ENCODE measurements around the gene SNRPA.
"Not testable (repeated sequence)": the region's sequence is repeated elsewhere in the genome, so short reads cannot be mapped to it uniquely, and the experiment has no call there.

SNRPA gene

DNA sequence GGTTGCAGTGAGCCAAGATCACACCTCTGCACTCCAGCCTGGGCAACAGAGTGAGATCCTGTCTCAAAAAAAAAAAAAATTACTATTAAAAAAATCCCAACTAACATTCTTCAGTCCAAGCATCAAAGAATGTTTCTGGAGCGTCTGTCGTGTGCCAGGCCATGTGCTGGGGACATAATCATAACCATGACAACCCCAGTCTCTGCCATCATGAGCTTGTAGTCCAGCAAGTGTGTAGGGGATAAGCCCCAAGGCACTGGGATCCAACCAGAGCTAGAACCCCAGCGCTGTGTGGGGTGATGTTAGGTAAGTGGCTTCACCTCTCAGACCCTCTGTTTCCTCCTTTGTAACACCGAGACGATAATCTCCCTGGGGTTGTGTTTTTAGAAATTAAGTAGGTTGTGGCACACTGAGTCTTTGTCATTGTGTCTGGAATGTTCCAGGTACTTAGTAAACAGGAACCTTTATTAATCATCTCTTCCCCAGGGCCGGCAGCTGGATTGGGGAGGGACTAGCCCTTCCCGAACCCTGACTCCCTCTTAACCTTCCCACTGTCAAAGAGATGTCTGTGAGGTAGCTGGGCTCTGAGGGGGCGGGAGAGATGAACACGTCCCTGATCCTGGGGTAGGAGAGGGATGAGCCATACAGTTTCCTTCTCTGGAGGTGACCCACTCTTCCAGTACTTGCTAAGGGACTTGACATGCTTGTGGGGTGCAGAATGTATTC, 28.9 kb upstream of the SNRPA start:
- DNase-seq (ENCODE audit: low read depth): no peak

DNA sequence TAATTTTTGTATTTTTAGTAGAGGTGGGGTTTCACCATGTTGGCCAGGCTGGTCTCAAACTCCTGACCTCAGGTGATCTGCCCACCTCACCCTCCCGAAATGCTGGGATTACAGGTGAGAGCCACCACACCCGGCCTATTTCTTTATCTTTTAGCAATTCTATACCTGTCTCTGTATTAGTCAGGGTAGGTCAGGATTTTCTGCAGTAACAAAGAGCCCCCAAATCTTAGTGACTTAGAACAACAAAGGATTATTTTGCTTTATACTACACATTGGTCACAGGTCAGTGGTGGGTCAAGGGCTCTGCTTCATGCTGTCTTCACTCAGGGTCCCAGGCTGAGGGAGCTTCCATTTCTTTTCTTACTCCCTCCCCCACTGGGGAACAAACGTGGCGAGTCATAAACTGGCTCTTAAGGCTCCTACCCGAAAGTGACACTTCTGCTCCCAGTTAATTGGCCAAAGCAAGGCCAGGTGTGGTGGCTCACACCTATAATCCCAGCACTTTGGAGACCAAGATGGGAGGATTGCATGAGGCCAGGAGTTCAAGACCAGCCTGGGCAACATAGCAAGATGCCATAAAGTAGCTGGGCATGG, 27.2 kb upstream of the SNRPA start:
- DNase-seq (ENCODE audit: low read depth): no peak

DNA sequence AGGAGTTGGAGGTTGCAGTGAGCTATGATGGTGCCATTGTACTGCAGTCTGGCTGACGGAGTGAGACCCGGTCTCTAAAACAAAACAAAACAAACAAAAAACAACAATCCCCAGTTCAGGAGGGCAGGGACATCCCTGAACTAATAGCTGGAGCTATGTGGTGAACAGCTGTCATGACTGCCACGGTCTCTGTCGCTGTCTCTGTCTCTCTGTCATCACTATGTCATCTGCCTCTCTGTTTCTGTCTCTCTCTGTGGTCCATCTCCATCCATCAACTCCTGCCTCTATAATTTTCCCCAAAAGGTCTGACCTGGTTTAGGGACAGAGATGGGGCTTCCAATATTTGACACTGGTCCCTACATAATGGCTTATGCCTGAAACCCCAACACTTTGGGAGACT, 26.7 kb upstream of the SNRPA start:
- no peak for DNase-seq (ENCODE audit: low read depth)

DNA sequence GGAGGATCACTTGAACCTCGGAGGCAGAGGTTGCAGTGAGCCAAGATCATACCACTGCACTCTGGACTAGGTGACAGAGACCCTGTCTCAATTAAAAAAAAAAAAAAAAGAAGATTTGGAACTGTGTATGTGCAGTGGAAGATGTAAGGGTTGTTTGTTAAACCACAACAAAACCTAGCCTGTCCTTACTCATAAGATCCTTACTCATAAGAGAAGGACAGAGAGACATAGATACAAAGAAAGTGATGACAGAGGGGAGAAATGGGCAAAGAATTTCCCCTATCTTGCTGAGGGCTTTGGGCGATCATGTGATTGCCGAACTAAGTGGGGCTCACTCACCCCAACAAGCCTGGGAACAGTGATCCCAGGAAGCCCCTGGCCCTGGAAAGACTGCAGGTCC, 26.1 kb upstream of the SNRPA start:
- no peak for DNase-seq (ENCODE audit: low read depth)

DNA sequence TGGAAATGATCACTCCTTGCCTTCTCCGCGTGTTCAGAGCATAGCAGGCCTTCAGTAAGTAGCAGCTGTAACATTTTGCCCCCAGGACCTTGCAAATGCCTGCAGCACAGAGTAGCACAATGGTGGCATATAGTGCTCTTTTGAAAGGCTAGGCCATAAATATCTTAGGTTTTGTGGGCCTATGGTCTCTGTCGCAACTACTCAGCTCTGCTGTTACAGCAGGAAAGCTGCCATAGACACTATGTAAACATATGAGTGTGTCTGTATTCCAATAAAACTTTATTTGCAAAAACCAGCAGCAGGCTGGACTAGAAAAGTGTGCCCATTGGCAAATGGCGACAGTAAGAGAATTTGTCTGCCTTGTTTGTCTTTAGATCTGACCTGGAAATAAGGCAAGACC, 24.7 kb upstream of the SNRPA start:
- no peak for DNase-seq (ENCODE audit: low read depth)

DNA sequence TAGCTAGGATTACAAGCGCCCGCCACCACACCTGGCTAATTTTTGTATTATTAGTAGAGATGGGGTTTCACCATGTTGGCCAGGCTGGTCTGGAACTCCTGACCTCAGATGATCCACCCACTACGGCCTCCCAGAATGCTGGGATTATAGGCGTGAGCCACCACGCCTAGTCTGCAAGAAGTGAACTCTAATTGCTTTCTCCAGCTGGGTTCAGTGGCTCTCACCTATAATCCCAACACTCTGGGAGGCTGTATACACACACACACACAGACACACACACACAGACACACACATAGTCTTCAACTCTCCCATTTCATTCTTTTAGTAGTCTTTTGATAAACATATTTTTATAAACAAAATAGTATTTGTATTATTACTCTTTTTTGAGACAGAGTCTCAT, 20.9 kb upstream of the SNRPA start:
- DNase-seq (ENCODE audit: low read depth): not testable (repeated sequence)

DNA sequence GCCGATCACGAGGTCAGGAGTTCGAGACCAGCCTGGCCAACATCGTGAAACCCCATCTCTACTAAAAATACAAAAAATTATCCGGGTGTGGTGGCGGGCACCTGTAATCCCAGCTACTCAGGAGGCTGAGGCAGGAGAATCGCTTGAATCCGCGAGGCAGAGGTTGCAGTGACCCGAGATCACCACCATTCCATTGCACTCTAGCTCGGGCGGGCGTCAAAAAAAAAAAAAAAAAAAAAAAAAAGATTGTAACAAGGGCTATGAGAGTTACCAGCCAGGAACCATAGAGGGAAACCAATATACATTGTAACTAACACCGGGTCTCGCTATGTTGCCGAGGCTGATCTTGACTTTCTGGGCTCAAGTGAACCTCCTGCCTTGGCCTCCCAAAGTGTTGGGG, 18.7 kb upstream of the SNRPA start:
- DNase-seq (ENCODE audit: low read depth): not testable (repeated sequence)

DNA sequence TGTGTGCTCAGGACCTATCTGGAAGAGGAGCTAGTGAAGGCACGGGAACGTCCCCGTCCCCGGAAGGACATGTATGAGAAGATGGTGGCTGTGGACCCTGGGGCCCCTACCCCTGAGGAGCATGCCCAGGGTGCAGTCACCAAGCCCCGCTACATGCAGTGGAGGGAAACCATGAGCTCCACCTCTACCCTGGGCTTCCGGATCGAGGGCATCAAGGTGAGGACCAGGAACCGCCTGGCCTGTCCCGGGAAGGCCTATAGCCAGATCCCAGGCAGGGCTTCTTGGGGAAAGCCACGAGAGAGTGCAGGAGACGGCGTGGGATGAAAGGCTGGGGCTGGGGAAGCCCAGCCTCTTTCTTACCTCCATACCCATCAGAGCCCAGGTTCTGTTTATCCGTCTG, 17.9 kb upstream of the SNRPA start:
- DNase-seq (ENCODE audit: low read depth): no peak

DNA sequence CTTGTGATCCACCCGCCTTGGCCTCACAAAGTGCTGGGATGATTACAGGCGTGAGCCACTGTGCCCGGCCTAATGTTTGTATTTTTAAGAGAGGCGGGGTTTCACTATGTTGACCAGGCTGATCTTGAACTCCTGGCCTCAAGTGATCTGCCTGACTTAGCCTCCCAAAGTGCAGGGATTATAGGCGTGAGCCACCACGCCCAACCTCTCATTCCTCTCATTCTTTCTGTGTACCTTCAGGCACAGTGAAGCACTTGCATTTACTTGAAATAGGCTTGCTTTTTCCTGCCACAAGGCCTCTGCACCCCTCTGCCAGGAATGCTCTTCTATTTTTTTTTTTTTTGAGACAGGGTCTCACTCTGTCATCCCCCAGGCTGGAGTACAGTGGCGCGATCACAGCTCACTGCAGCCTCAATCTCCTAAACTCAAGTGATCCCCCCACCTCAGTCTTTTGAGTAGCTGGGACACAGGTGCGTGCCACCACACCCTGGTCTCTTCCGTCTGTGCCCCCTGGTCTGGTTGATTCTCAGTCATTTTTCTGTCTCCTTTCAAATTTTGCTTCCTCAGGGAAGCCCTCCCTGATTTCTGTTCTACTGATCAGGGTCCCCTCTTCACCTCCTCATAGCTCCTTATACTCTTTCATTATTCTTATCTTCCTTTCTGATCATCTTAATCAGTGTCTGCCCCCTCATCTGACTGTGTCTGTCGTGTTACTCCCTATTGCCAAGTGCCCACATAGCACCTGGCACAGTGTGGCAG, 15.8 kb upstream of the SNRPA start:
- no peak for DNase-seq (ENCODE audit: low read depth)

DNA sequence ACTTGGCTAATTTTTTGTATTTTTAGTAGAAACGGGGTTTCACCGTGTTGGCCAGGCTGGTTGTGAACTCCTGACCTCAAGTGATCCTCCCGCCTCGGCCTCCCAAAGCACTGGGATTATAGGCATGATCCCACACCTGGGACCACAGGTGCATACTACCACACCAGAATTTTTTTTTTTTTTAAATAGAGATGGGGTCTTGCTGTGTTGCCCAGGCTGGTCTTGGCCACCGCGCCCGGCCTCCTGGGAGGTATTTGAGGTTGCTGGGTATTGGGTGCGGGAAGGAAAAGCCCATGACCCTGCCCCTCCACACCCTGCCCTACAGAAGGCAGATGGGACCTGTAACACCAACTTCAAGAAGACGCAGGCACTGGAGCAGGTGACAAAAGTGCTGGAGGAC, 14.3 kb upstream of the SNRPA start:
- DNase-seq (ENCODE audit: low read depth): no peak

DNA sequence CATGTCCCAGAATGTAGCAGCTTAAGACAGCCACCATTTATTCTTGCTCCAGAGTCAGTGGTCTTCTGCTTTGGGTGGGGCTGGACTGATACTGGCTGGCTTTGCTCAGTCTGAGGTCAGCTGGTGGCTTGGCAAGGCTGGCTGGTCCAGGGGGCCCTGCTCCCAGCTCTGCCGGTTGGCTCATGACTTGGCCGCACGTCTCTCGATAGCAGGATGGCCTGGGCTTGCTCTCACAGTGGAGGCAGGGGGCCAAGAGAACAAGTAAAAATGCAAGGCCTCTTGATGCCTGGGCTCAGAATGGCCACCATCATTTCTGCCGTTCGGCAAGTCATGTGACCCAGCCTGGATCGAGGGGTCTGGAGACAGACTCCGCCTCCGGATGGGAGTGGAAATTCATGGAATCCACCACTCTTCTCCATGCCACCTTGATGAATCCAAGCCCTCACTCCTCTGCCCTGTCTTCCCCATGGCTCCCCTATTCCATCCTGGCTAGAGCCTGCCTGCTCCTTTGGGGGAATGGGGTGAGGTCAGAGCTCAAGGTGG, 13.8 kb upstream of the SNRPA start:
- no peak for DNase-seq (ENCODE audit: low read depth)

DNA sequence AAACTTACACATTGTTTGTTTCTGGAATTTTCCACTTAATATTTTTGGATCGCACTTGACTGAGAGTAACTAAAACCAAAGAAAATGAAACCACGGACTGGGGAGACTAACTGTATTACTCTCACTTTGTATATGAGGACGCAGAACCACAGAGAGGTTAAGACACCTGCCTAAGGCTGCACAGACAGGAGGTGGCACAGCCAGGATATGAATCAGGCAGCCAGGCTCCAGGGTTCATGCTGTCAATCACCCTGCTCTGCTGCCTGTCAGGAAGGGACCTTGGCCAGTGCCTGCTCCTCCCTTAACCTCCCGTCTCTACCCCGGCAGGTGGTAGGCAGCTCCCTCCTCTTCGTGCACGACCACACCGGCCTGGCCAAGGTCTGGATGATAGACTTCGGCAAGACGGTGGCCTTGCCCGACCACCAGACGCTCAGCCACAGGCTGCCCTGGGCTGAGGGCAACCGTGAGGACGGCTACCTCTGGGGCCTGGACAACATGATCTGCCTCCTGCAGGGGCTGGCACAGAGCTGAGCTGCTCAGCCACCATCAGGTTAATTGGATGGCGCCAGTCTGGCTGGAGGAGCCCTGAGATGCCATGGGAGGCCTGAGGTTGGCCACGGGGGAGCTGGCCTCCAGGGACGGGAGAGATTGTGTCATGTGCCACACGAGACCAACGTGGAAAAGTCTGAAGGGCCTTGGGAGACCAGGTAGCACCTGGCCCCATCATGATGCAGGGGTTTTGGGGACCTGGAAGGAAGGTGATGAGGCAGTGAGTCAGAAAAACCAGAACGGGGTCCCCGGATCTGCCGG, 11.8 kb upstream of the SNRPA start:
- DNase-seq (ENCODE audit: low read depth): no peak

DNA sequence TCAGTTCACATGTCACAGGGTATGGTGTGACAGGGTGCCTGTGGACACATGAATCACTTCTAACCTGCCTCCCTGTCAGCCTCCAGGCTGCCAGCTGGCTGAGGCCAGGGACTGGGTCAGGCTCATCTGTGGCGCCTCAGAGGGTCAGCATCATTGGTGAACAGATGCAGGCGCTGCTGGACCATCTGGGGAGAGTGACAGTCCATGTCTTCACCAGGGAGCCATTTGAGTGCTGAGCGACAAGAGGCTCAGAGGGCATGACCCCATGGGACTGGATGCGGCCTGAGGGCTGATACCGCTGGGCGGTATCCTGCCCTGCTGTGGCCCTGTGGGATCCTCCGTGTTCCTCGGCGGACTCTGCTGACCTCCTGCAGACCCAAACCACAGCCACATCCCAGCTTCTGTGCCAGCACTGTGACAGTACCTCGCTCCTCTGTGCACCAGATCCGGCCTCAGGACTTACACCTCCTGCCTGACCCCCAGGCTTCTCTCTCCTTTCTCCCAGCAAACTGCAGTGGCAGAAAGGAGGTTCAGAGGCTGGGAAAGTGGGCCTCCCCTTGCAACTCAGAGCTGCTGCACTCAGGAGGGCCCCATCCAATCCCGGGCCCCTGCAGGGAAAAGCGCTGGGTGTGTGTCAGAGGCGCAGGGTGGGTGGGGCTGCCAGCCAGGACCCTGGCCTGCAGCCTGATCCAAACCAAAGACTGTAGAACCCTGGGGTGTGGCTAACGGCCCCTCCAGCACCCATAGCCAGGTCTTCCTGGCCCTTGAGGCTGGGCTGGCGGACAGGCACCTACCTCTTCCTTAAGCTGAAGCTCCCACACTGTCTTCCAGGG, 10.9 kb upstream of the SNRPA start:
- no peak for DNase-seq (ENCODE audit: low read depth)

DNA sequence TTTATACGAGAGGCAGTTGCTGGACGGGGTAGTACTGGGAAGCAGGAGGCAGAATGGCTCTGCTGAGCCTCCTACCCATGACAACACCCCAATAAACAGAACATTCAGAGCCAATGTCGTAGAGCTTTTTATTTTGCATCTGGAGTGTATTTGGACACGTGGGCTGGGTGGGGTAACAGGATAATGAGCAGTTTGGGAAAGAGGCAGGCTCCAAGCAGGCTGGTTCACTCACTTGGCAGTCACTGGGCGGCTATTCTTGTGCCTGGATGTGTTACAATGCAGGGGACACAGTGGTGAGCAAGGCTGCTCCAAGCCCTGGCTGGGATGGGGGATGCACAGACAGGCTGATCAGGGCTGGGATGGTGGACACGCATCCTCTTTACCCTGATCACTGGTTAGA, 10.3 kb upstream of the SNRPA start:
- DNase-seq (ENCODE audit: low read depth): no peak

DNA sequence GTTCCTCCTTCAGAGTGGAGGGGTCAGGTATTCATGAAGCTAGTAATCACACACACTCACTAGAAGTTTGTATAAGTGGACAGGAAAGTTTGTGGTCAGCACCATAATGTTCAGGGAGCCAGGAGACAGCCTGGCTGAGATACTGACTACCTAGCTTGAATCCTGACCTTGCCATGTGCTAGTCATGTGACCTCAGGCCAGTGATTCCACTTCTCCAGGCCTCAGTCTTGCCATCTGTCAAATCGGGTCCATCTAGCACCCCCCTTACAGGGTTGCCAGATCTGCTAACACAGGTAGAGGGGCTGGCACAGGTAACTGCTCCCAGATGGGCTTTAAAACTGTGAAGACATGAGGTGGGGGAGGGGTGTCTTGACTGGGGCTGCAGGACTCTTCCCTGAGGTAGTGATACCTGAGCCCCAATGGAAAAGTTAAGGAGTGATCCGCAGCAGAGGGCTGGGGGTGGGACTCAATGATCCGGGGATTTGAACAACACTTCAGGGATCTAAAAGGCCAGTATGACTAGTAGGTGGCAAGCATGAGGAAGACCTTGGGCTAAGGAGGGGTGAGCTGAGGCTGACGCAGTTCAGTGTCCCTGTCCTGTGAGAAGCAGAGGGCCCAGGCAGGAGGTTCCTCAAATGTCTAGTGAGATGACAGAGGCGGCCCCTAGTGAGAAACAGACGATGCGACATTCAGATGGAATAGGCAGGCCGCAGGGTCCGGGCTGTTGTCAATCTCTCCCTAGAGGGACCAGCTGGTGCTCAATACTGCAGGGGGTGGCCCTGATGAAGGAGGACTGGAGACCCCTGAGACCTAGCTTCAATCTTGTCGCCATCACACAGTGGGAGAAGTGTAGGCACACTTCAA, 9.2 kb upstream of the SNRPA start:
- no peak for DNase-seq (ENCODE audit: low read depth)

DNA sequence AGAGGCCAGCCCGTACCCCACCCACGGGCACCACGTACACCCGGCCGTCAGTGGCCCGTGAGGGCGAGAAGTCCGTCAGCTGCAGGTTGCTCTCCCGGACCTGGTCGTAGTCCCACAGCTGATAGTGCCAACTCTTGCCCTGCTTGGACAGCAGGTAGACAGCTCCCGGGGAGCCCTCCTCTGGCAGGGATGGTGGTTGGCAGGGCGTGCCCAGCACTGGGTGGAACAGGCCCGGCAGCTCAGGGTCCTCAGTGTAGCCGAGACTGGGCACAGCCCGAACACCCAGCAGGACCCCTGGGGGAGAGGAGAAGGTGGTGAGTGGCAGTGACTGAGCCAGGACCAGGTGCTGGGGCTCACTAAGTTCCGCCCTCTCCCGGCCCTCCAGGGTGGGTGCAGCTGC, 8.5 kb upstream of the SNRPA start:
- DNase-seq (ENCODE audit: low read depth): no peak

DNA sequence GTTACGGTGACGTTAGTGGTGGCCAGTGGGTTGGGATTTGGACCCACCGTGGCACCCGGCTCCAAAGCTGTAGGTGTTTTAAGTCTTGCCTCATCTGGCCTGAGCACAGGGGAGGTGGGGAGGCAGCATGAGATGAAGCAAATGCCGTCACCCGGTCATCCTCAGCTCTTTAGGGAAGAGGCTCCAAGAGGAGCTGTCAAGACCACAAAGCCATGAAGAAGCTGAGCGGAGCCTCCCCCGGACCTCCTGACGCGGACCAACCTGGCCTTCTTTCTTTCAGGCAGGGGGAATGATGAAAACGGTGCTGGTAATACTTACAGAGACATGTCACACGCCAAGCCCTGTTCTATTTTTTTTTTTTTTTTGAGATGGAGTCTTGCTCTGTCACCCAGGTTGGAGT, 8.1 kb upstream of the SNRPA start:
- no peak for DNase-seq (ENCODE audit: low read depth)

DNA sequence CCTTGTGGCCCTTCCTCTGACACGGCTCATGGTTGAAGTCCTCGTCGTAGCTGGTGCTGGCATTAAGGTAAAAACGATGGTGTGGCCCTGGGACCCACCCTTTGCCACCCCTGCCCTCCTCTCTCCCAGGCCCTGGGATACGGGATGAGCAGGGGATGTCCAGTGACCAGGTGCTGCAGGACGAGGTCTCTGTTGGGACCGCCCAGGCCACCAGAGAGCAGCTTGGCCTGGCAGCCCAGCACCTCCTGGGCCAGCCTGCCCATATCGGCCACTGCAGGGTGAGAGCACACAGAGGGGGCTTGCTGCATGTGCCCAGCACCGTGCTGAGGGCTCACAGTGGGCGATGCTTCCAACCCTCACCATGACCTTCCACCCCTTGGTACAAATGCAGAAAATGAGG, 7.1 kb upstream of the SNRPA start:
- DNase-seq (ENCODE audit: low read depth): no peak

DNA sequence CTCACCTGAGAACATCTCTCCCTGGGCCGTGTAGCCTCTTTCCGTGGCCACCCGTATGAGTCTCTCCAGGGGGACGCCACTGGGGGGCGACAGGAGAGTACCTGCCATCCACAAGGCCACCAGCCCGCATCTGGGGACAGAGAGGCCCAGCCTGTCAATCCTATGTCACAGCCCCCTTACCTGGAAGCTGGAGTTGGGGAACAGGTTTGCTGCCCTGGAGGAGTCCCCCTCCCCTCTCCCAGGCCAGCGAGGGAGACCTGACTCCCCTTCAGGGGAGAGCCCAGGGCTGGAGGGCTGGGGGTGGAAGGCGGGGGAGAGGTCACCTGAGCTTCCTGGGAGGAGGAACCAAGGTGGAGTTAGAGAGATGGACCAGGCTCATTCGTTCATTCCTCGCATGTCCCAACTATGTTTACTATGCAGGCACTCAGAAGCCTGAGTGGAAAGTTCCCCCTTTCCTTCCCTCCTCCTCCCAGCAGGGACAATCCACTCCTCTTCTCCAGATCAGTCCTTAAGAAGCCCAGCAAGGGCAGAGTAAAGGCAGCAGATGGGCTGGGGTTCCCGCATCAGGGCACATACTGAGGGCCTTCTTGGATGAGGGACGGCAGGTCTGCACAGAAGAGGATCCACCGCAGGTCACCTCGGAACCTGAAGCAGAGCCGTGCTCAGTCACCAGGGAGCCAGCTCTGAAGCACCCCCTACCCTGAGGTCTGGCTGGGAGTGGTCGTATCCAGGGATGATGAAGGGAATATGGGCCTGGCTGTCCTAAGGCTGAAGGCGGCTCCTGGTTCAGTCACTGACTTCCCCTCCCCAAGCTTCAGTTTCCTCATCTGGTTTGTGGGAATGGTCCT, 6.2 kb upstream of the SNRPA start:
- DNase-seq (ENCODE audit: low read depth): no peak

DNA sequence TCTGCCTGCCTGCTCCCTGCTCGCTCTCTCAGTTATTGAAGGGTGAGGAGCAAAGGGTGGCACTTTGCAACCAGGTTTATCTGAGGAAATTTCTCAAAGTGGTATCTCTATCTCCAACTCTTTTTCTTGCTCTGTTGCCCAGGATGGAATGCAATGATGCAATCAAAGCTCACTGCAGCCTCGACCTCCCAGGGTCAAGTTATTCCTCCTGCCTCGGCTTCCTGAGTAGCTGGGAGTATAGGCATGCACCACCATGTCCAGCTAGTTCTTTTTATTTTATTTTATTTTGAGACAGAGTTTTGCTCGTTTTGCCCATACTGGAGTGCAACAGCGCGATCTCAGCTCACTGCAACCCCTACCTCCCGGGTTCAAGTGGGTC, 5.6 kb upstream of the SNRPA start:
- no peak for DNase-seq (ENCODE audit: low read depth)
